ENCODE data around the gene SLC9C2.
"Not testable (repeated sequence)": the region's sequence is repeated elsewhere in the genome, so short reads cannot be mapped to it uniquely, and the experiment has no call there.

Gene SLC9C2

DNA sequence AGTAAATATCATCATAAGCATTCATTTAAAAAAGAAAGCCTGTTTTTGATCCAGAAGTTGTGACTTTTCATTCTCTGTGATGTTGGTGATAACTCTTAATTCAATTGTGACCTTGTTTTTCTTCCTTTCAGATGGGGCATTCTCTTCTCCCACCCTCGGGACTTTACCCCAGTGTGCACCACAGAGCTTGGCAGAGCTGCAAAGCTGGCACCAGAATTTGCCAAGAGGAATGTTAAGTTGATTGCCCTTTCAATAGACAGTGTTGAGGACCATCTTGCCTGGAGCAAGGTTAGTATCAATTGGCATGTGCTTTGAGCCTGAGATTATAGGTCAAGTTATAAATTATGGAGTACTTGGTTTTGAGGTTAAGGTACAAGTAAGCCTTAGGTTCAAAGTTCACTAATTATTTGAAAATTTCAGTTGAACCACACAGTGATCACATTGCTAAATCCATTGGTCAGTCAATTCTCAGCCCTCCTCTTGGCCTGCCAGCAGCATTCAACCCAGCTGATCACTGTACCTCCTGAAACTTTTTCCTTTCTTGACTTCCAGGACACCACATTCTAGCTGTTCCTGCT, 121.6 kb downstream of the SLC9C2 start:
- DNase-seq (ENCODE audit: low read depth), result no peak

DNA sequence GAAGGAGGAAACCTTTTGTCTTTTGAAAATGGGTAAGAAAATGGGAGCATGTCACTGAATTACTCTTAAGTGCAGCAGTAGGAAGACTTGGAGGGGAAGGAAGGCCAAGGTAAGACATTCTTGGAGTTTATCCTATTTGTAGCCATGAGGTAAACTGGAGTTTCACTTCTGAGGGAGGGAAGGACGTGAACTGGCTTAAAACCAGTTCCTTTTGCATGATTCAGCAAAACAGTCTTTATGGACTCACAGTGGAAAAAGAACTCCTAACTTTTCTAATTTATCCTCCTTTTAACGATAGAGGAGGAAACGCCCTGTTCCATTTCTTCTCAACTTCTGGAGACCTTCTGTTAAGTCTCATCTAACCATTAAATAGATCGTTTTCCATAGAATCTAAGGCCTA, 123.2 kb downstream of the SLC9C2 start:
- peak; percentile 50 for DNase-seq (ENCODE audit: low read depth)

DNA sequence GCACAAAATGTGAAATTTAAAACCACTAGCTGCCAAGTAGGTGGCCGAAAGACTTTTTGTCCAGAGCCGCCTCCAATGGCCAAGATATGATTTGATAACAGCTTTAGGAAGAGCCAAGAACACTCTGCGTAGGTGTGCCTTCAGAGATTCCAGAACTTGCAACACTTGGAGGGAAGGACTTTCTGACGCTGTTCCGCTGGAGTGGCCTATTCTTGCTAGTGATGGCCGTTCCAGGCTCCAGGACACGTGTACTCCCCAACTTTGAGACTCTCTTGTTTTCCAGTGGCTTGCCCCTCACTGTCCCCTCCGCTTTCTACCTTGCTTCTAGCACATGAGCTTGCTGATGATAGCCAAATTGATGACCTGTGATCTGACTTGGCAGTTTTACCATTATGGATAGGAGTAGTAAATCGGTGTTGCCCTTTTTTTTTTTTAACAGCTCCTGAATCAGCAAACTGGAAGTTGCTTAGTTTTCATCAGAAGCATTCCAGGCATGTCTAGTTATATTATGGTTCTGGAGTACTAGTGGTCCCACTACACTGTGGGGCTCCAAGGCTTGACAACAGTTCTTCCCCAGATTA, 124.7 kb downstream of the SLC9C2 start:
- DNase-seq (ENCODE audit: low read depth), result peak; percentile 89

DNA sequence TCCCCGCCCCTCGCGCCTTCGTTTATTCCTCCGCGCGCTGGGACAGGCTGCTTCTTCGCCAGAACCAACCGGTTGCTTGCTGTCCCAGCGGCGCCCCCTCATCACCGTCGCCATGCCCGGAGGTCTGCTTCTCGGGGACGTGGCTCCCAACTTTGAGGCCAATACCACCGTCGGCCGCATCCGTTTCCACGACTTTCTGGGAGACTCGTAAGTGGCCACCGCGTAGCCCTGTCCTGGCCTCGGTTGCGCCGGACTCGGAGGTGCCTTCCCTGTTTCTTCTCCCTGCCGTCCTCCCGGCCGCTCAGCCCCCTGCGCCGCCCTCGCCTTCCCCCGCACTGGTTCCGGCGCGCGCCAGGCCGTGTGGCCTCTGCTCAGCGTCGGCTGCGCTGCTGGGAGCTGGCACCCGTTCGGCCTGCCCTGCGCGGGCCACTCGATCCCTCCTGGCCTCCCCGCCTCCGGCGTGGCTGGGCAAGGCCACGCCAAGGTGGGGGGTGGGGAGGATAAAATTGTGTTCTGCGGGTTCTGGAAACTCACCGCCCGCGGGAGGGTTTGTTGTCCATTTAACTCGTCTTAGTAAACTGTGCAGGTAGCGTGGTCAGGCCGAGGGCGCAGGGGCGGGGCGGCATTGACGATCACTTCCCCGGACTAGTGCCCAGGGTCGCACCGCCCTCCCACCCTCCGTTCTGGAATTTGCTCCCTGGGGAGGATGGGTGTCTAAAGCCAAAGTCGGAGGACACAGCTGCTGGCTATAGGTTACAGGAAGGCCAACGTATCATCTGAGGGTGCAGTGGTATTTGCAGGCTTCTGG, 125.4 kb downstream of the SLC9C2 start, which contains the start of gene PRDX6:
Gene PRDX6 (plus strand): TSS at position 50 of the 808 bp plus-strand sequence. CDS start 63 bp downstream, at position 113.
- DNase-seq (ENCODE audit: low read depth), result peak; percentile 67

DNA sequence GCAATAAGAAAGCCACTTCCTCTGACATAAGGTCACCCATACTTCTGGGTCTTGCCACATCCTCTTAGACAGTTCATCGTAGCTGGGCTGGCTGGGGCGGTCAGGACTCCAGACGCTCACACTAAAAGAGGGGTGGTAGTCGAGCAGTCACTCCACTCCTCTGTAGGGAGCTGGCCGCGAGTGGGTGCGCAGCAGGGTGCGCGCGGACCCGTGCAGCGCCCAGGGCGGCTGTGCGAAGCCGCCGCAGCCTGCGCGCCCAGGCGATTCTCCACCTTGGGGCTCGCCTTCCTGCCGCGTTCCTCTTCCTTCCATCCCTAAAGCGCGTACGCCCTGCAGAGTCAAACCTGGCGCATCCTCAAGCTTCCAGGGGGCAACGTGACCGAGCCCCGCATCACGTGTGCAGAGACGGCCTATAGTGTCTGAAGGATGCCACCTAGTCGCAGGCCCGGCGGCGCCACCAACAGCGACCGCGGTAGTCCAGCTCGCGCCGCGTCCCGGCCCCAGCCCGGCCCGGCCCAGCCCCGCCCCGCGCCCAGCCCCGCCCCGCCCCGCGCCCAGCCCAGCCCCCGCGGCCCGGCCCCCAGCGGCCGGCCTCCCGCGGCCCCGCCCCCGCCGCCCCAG, 126.1 kb downstream of the SLC9C2 start:
- DNase-seq (ENCODE audit: low read depth), result peak; percentile 72

DNA sequence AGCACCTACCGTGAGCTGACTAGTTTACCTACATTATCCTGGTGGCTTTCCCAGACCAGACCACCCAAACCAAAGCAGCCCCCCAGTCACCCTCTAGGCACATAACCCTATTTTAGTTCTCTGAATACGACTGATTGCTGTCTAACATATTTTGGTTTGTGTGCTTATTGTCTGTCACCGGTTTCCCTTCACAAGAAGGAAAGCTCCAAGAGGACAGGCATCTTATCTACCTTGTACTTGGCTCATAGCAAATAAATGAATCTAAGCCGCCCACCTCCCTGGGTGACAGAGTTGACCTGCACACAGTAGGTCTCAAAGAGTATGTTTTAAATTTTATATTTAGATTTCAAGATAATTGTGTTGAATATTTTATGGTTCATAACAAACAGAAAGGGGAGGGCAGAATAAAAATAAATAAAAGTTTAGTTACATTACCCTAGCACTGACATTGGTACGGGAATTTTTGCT, 126.6 kb downstream of the SLC9C2 start:
- DNase-seq (ENCODE audit: low read depth), result no peak

DNA sequence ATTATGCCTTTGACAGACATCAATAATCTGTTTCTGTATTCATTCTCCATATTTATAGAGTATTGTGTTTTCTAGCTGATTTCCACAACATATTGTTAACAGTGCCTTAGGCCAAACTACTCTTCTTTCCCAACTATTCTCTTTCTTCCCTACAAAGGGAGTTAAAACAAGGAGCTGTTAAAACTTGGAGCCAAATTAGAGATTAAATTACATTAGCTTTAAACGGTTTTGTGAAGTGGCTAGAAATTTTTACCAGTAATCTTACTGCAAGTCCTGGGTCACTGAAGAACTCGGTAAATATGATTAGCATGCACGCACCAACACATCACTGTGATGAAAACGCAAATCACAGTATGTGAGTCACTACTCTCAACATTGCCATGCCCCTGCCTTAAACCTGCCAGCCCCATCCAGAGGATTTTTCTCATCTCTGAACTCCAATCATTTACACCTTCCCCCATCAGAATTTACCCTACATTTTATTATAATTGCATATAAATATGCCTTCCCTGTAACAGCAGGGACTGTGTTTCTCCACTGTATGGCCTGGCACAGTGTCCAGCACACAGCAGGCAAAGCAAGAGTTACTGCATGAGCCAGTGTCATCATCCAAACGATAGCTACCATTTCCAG, 127.2 kb downstream of the SLC9C2 start:
- peak; percentile 80 for DNase-seq (ENCODE audit: low read depth)

DNA sequence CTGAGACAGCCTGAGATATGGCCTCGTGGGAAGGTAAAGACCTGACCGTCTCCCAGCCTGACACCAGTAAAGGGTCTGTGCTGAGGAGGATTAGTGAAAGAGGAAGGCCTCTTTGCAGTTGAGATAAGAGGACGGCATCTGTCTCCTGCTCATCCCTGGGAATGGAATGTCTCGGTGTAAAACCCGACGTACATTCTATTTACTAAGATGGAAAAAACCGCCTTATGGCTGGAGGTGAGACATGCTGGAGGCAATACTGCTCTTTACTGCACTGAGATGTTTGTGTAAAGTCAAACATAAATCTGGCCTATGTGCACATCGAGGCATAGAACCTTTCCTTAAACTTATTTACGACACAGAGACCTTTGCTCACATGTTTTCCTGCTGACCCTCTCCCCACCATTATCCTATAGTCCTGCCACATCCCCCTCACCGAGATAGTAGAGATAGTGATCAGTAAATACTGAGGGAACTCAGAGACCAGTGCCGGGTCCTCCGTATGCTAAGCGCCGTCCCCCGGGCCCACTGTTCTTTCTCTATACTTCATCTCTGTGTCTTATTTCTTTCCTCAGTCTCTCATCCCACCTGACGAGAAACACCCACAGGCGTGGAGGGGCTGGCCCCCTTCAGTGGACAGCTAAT, 128.0 kb downstream of the SLC9C2 start:
- peak; percentile 66 for DNase-seq (ENCODE audit: low read depth)

DNA sequence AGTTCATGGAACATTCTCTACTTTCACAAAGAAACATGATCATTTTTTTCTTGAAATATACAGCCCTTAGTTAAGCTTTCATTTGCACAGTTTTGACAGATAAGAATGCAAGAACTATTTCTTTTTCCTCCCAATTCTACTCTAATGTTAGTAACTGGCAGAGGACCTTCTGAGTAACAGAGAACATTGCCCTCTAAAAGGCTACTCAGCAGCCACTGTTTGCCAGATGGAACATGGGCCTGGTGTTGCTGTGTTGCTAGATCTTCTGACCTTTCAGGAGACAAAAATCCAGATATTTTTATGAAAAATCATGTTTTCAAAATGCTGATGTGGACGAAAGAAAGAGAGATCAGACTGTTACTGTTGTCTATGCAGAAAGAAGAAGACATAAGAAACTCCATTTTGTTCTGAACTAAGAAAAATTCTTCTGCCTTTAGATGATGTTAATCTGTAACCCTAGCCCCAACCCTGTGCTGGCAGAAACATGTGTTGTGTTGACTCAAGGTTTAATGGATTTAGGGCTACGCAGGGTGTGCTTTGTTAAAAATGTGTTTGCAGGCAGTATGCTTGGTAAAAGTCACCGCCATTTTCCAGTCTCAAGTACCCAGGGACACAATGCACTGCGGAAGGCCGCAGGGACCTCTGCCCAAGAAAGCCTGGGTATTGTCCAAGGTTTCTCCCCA, 128.6 kb downstream of the SLC9C2 start:
- no peak for DNase-seq (ENCODE audit: low read depth)

DNA sequence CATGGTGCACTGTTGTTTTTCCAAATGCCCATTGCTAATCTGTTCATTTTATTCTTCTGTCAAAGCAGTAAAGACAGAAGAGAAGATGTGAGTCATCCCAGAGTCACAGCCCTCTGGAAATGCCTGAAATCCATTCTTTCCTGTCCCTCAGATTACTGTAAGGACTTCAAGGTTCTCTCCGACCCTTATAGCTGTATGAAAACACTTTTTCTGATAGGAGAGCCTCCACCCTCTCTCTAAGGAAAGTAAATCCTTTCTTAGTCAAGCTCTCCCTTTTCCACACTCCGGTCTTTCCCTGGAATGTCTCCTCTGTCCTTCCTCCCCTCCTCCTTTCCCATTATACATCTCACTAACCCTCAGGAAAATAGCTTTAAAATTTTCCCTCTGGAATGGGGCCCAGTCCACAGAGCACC, 129.3 kb downstream of the SLC9C2 start:
- DNase-seq (ENCODE audit: low read depth), result peak; percentile 67

DNA sequence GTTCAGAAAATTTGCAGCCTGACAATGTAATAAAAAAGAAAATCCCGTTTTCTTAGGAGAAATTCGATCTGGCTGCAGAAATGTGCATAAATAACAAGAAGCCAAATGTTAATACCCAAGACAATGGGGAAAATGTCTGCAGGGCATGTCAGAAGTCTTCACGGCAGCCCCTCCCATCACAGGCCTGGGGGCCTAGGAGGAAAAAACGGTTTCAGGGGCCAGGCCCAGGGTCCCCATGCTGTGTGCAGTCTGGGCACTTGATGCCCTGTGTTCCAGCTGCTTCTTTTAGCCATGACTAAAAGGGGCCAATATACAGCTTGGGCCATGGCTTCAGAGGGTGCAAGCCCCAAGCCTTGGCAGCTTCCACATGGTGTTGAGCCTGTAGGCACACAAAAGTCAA, 132.3 kb downstream of the SLC9C2 start:
- no peak for DNase-seq (ENCODE audit: low read depth)

DNA sequence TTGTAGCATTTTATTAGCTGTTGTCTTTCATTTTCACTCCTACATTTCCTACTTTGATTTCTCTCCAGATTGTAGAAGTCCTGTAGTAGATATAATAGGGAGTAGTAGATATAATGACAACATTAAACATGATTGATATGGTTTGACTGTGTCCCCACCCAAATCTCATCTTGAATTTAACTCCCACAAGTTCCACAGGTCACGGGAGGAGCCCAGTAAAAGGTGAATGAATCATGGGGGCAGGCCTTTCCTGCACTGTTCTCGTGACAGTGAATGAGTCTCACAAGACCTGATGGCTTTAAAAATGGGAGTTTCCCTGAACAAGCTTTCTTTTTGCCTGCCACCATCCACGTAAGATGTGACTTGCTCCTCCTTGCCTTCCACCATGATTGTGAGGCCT, 133.2 kb downstream of the SLC9C2 start:
- no peak for DNase-seq (ENCODE audit: low read depth)

DNA sequence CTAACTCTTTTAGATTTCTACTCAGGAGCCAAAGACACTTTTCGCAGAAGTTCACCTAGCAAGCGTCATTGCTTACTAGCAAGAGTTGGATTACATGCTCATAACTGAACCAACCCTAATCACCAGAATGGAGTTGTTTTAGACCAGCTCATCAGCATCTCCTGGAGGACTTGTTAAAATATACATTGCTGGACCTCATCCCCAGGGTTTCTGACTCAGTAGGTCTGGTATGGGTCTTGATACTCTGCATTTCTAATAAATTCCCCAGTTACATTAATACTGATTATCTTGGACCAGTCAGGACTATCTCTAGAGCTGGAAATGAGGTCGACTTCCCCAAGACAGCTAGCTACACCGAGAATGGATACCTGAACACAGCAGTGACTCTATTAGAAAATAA, 135.4 kb downstream of the SLC9C2 start:
- DNase-seq (ENCODE audit: low read depth), result peak; percentile 11

DNA sequence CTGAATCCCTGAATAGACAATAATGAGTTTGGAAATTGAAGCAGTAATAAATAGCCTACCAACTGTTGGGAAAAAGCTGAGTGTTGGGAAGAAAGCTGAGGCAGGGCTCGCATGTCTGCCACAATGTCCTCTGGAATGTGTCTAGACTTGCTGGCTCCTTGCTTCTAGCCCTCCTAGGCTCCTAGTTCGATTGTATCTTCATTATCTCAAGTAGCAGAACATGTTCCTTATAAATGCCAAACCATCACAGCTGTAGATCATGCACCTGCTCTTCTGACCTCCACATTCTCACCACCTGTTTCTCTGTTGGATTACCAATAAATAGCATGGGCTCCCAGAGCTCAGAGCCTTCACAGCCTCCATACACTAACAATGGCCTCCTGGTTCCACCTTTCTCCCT, 138.7 kb downstream of the SLC9C2 start:
- not testable (repeated sequence) for DNase-seq (ENCODE audit: low read depth)

DNA sequence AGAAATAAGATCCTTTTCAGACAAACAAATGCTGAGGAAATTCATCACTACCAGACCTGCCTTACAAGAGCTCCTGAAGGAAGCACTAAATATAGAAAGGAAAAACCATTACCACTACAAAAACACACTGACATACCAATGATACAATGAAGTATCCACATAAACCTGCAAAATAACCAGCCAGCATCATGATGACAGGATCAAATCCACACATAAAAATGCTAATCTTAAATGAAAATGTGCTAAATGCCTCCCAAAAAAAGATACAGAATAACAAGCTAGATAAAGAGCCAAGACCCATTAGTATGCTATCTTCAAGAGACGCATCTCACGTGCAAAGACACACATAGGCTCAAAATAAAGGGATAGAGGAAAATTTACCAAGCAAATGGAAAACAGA, 140.2 kb downstream of the SLC9C2 start:
- not testable (repeated sequence) for DNase-seq (ENCODE audit: low read depth)

DNA sequence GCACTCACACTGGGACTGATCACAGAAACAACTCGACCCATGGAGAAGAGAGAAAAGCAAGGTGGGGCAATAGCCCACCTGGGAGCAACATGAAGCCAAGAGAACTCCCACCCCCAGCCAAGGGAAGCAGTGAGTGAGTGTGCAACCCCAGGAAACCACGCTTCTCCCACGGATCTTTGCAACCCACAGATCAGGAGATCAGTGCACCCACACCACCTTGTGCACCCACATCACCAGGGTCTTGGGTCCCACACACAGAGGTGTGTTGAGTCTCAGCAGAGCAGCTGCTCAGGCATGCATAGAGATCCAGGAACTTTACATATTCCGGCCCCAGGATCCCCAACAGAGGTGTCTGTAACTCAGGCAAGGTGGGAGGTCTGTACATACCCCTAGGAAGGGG, 143.0 kb downstream of the SLC9C2 start:
- DNase-seq (ENCODE audit: low read depth), result no peak

DNA sequence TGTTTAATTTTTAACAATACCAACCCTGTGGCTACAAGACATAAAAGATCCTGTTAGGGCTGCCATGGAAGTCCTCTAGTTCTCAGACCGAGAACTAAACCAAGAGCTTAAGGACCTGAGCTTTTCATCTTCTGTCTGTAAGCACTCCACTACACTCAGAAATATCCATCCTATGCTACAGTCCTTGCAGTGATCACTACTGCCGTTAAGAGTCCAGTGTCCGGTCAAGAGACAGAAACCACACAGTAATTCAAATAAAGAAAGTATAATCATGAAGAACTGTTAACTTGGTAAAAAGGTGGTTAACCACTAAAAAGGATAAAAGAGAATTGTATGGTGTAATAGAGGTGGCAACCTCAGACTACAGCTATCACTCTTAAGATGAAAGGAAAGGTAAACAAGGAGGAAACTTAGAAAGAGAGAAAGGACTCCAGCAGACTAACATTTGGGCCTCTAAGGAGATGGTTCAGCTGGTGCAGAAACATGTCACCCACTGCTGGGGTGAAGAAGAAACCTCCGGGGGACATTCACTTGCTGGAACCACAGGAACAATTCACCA, 147.8 kb downstream of the SLC9C2 start:
- DNase-seq (ENCODE audit: low read depth), result peak; percentile 26

DNA sequence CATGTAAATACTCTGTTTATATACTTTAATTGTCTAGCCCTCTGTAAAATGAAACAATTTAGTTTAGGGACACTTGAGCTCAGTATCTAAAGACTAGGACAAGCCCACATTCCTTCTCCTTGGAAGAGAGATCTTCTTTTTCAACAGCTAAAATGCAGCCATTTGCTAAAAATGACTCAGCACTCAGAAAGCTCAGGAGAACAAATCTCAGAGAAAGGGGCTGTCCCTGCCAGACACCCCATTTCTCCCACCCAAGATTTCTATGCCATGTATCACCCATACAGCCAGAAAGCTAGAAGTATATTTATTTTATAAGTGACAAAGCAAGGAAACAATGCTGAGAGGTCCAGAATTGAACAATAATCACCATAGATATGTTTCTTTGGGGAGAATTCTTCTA, 148.9 kb downstream of the SLC9C2 start:
- peak; percentile 64 for DNase-seq (ENCODE audit: low read depth)

DNA sequence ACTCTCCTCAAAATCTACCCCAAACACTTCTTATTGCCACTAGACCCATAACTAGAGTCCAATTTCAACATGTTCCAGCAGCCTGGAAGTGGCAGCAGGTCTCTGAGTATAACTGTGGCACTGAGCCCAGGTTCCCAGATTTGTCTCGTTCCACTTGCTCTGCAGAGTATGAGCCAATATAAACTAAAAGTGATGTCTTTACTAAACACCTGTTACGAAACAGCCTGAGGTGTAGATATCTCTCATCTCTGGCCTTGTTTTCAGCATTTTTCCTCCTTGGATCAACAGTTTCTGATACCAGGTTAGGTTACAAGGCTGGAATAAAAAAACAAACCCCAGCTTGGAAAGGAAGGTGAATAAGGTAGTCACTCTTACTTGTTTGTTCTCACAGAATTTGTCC, 150.9 kb downstream of the SLC9C2 start:
- DNase-seq (ENCODE audit: low read depth), result peak; percentile 21

All from amniotic epithelial cell (primary cell).